ENCODE data around the gene PPP5C.

The PPP5C gene

GRCh38 chr19:46339446-46339845 is 7.4 kb upstream of the PPP5C start:
- DNase-seq: no peak

GRCh38 chr19:46340051-46340659 is 6.7 kb upstream of the PPP5C start:
- no peak for DNase-seq

- no peak for DNase-seq
Measured at GRCh38 chr19:46341937-46342336, 5.0 kb upstream of the PPP5C start.

- no peak for DNase-seq
Measured at GRCh38 chr19:46344363-46344762, 2.5 kb upstream of the PPP5C start.

- no peak for DNase-seq
Measured at GRCh38 chr19:46345157-46345556, 1.7 kb upstream of the PPP5C start.

- no peak for DNase-seq
Measured at GRCh38 chr19:46347572-46347883, 641 bp downstream of the PPP5C start.

- no peak for DNase-seq
Measured at GRCh38 chr19:46347985-46348384, 1.1 kb downstream of the PPP5C start.

GRCh38 chr19:46349311-46349993 is 2.6 kb downstream of the PPP5C start:
- DNase-seq: no peak

- no peak for DNase-seq
Measured at GRCh38 chr19:46350029-46350757, 3.3 kb downstream of the PPP5C start.

GRCh38 chr19:46350758-46351159 is 3.9 kb downstream of the PPP5C start:
- DNase-seq: no peak

GRCh38 chr19:46351241-46352041 is 4.6 kb downstream of the PPP5C start:
- DNase-seq: no peak

GRCh38 chr19:46353730-46354528 is 7.0 kb downstream of the PPP5C start:
- no peak for DNase-seq

- no peak for DNase-seq
Measured at GRCh38 chr19:46355234-46356148, 8.6 kb downstream of the PPP5C start.

GRCh38 chr19:46356149-46357055 is 9.5 kb downstream of the PPP5C start:
- DNase-seq: no peak

GRCh38 chr19:46357846-46358583 is 11.1 kb downstream of the PPP5C start:
- no peak for DNase-seq

- DNase-seq: no peak
Measured at GRCh38 chr19:46361915-46362314, 15.0 kb downstream of the PPP5C start.

GRCh38 chr19:46364359-46364758 is 17.5 kb downstream of the PPP5C start:
- no peak for DNase-seq

GRCh38 chr19:46365561-46365960 is 18.7 kb downstream of the PPP5C start:
- no peak for DNase-seq

- DNase-seq: no peak
Measured at GRCh38 chr19:46366620-46367292, 19.9 kb downstream of the PPP5C start.
